SK-N-SH treated with all-trans-retinoic acid at 6 μM for 48 hours (cell line): ENCODE measurements around the gene KLF18.
"Not testable (repeated sequence)": the region's sequence is repeated elsewhere in the genome, so short reads cannot be mapped to it uniquely, and the experiment has no call there.

ENCODE experiments used
- ATAC-seq: fragments of 200-7000 bp; cut with Tn5 transposase; 3 replicates; pipeline ENCODE4 v1.9.1; 2020; ENCODE audit warnings: mild to moderate bottlenecking, moderate library complexity
- ARNTL ChIP-seq: fragments of 450-650 bp; formaldehyde crosslinking; IDR thresholded peaks from 2 replicates; pipeline ENCODE4 v1.5.0; 2020; ENCODE audit warnings: low read depth, mild to moderate bottlenecking, moderate library complexity, borderline replicate concordance
- BACH2 ChIP-seq: fragments of 250-450 bp; sonication (Bioruptor Pico); IDR thresholded peaks from 2 replicates; pipeline ENCODE4 v1.9.0; 2021; ENCODE audit warnings: mild to moderate bottlenecking, borderline replicate concordance
- CSDC2 ChIP-seq: fragments of 250-450 bp; sonication (Bioruptor Pico); IDR thresholded peaks from 2 replicates; pipeline ENCODE4 v1.5.0; 2020; ENCODE audit warnings: mild to moderate bottlenecking, moderate library complexity
- ESRRG ChIP-seq: fragments of 250-450 bp; sonication (Bioruptor Pico); IDR thresholded peaks from 2 replicates; pipeline ENCODE4 v1.6.1; 2021; ENCODE audit warnings: mild to moderate bottlenecking
- GLIS3 ChIP-seq: fragments of 250-450 bp; sonication (Bioruptor Pico); IDR thresholded peaks from 2 replicates; pipeline ENCODE4 v1.5.0; 2020; ENCODE audit warnings: mild to moderate bottlenecking, moderate library complexity
- ISL1 ChIP-seq: fragments of 250-450 bp; sonication (Bioruptor Pico); IDR thresholded peaks from 2 replicates; pipeline ENCODE4 v2.1.2; 2022; ENCODE audit warnings: mild to moderate bottlenecking, moderate library complexity
- POU6F1 ChIP-seq: fragments of 250-450 bp; sonication (Bioruptor Pico); IDR thresholded peaks from 2 replicates; pipeline ENCODE4 v1.8.0; 2021; ENCODE audit warnings: low read depth, mild to moderate bottlenecking, moderate library complexity, borderline replicate concordance
- PPARA ChIP-seq: fragments of 250-450 bp; sonication (Bioruptor Pico); IDR thresholded peaks from 2 replicates; pipeline ENCODE4 v1.5.0; 2020; ENCODE audit warnings: mild to moderate bottlenecking, borderline replicate concordance
- RARB ChIP-seq: fragments of 250-450 bp; sonication (Bioruptor Pico); IDR thresholded peaks from 2 replicates; pipeline ENCODE4 v1.8.0; 2021; ENCODE audit warnings: mild to moderate bottlenecking, moderate library complexity
- SNAI2 ChIP-seq: fragments of 250-450 bp; sonication (Bioruptor Pico); IDR thresholded peaks from 2 replicates; pipeline ENCODE4 v1.5.0; 2020; ENCODE audit warnings: mild to moderate bottlenecking, moderate library complexity
- TCF4 ChIP-seq: fragments of 250-450 bp; sonication (Bioruptor Pico); IDR thresholded peaks from 2 replicates; pipeline ENCODE4 v1.8.0; 2021; ENCODE audit warnings: mild to moderate bottlenecking, moderate library complexity, borderline replicate concordance
- TOX ChIP-seq: fragments of 250-450 bp; sonication (Bioruptor Pico); IDR thresholded peaks from 2 replicates; pipeline ENCODE4 v1.8.0; 2021; ENCODE audit warnings: mild to moderate bottlenecking, moderate library complexity, borderline replicate concordance
- ZFP3 ChIP-seq: fragments of 250-450 bp; sonication (Bioruptor Pico); IDR thresholded peaks from 2 replicates; pipeline ENCODE4 v1.5.0; 2020; ENCODE audit warnings: mild to moderate bottlenecking, moderate library complexity
- ZFP30 ChIP-seq: fragments of 450-650 bp; formaldehyde crosslinking; IDR thresholded peaks from 2 replicates; pipeline ENCODE4 v1.5.0; 2022; ENCODE audit warnings: mild to moderate bottlenecking, moderate library complexity
- ZNF565 ChIP-seq: fragments of 450-650 bp; formaldehyde crosslinking; conservative IDR thresholded peaks from 2 replicates; pipeline ENCODE4 v1.5.0; 2020; ENCODE audit warnings: low read depth, mild to moderate bottlenecking, moderate library complexity
- ZNF70 ChIP-seq: fragments of 450-650 bp; formaldehyde crosslinking; IDR thresholded peaks from 2 replicates; pipeline ENCODE4 v1.5.0; 2020; ENCODE audit warnings: mild to moderate bottlenecking, moderate library complexity
- ZNF8 ChIP-seq: fragments of 450-650 bp; formaldehyde crosslinking; IDR thresholded peaks from 2 replicates; pipeline ENCODE4 v1.5.0; 2020; ENCODE audit warnings: mild to moderate bottlenecking, moderate library complexity
- TF ChIP-seq, protein P1 (sequence below): fragments of 250-450 bp; sonication (Bioruptor Pico); IDR thresholded peaks from 2 replicates; pipeline ENCODE4 v1.5.0; 2020; ENCODE audit warnings: mild to moderate bottlenecking, moderate library complexity
- TF ChIP-seq, protein P2 (sequence below): fragments of 250-450 bp; sonication (Bioruptor Pico); IDR thresholded peaks from 2 replicates; pipeline ENCODE4 v1.8.0; 2020; ENCODE audit warnings: mild to moderate bottlenecking, moderate library complexity, borderline replicate concordance
- TF ChIP-seq, protein P3 (sequence below): fragments of 250-450 bp; sonication (Bioruptor Pico); IDR thresholded peaks from 2 replicates; pipeline ENCODE4 v1.5.1; 2020; ENCODE audit warnings: low read depth, mild to moderate bottlenecking, moderate library complexity

Gene KLF18

GRCh38 chr1:44144962-44145756 lies 3.7 kb upstream of the KLF18 start:
- no peak for ATAC-seq
- TF ChIP-seq ZNF8 (CRISPR knock-in tag), result no peak
- TF ChIP-seq, protein P1, sequence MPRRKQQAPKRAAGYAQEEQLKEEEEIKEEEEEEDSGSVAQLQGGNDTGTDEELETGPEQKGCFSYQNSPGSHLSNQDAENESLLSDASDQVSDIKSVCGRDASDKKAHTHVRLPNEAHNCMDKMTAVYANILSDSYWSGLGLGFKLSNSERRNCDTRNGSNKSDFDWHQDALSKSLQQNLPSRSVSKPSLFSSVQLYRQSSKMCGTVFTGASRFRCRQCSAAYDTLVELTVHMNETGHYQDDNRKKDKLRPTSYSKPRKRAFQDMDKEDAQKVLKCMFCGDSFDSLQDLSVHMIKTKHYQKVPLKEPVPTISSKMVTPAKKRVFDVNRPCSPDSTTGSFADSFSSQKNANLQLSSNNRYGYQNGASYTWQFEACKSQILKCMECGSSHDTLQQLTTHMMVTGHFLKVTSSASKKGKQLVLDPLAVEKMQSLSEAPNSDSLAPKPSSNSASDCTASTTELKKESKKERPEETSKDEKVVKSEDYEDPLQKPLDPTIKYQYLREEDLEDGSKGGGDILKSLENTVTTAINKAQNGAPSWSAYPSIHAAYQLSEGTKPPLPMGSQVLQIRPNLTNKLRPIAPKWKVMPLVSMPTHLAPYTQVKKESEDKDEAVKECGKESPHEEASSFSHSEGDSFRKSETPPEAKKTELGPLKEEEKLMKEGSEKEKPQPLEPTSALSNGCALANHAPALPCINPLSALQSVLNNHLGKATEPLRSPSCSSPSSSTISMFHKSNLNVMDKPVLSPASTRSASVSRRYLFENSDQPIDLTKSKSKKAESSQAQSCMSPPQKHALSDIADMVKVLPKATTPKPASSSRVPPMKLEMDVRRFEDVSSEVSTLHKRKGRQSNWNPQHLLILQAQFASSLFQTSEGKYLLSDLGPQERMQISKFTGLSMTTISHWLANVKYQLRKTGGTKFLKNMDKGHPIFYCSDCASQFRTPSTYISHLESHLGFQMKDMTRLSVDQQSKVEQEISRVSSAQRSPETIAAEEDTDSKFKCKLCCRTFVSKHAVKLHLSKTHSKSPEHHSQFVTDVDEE (CRISPR knock-in tag), result no peak
- TF ChIP-seq, protein P2, sequence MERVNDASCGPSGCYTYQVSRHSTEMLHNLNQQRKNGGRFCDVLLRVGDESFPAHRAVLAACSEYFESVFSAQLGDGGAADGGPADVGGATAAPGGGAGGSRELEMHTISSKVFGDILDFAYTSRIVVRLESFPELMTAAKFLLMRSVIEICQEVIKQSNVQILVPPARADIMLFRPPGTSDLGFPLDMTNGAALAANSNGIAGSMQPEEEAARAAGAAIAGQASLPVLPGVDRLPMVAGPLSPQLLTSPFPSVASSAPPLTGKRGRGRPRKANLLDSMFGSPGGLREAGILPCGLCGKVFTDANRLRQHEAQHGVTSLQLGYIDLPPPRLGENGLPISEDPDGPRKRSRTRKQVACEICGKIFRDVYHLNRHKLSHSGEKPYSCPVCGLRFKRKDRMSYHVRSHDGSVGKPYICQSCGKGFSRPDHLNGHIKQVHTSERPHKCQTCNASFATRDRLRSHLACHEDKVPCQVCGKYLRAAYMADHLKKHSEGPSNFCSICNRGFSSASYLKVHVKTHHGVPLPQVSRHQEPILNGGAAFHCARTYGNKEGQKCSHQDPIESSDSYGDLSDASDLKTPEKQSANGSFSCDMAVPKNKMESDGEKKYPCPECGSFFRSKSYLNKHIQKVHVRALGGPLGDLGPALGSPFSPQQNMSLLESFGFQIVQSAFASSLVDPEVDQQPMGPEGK, result no peak
- no peak for TF ChIP-seq ISL1 (CRISPR knock-in tag)
- no peak for TF ChIP-seq ZNF565
- TF ChIP-seq, protein P3, sequence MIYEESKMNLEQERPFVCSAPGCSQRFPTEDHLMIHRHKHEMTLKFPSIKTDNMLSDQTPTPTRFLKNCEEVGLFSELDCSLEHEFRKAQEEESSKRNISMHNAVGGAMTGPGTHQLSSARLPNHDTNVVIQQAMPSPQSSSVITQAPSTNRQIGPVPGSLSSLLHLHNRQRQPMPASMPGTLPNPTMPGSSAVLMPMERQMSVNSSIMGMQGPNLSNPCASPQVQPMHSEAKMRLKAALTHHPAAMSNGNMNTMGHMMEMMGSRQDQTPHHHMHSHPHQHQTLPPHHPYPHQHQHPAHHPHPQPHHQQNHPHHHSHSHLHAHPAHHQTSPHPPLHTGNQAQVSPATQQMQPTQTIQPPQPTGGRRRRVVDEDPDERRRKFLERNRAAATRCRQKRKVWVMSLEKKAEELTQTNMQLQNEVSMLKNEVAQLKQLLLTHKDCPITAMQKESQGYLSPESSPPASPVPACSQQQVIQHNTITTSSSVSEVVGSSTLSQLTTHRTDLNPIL (CRISPR knock-in tag), result no peak
- no peak for TF ChIP-seq RARB (CRISPR knock-in tag)
- TF ChIP-seq BACH2 (CRISPR knock-in tag), result no peak

DNA sequence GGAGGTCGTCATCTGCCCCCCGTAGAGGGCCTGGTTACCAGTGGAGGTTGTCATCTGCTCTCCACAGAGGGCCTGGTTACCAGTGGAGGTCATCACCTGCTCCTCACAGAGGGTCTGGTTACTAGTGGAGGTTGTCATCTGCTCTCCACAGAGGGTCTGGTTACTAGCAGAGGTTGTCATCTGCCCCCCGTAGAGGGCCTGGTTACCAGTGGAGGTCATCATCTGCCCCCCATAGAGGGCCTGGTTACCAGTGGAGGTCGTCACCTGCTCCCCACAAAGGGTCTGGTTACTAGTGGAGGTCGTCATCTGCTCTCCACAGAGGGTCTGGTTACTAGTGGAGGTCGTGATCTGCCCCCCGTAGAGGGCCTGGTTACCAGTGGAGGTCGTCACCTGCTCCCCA lies 1.9 kb downstream of the KLF18 start:
- not testable (repeated sequence) for ATAC-seq

GRCh38 chr1:44138239-44138638 lies 3.2 kb downstream of the KLF18 start:
- no peak for ATAC-seq

DNA sequence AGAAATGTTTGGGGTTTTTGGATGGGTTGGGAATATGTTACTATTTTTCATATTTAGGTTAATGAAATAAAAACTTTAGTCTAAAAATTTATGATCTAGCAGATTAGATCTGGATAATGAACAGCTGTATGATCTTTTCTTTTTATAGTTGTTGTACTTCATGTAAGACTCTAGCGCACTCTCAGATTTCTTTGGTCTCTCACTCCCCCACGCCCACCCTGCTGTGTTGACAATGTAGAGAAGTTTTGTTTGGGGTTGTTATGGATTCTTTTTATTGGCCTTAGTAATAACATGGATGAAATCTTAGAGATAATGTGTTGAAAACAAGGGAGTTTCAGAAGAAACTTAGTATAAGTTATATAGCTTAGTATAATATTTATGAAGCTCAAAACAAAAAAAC lies 5.5 kb downstream of the KLF18 start:
- ATAC-seq, result no peak
- no peak for TF ChIP-seq RARB (CRISPR knock-in tag)
- no peak for TF ChIP-seq SNAI2 (CRISPR knock-in tag)
- TF ChIP-seq GLIS3 (CRISPR knock-in tag), result no peak
- TF ChIP-seq ZNF8 (CRISPR knock-in tag), result no peak
- TF ChIP-seq, protein P2, result no peak
- no peak for TF ChIP-seq TOX
- no peak for TF ChIP-seq ZFP3 (CRISPR knock-in tag)
- no peak for TF ChIP-seq ARNTL (CRISPR knock-in tag)
- no peak for TF ChIP-seq ESRRG (CRISPR knock-in tag)
- no peak for TF ChIP-seq PPARA
- TF ChIP-seq CSDC2 (CRISPR knock-in tag), result no peak
- TF ChIP-seq, protein P1 (CRISPR knock-in tag), result no peak
- TF ChIP-seq TCF4 (CRISPR knock-in tag), result no peak
- TF ChIP-seq POU6F1, result no peak
- no peak for TF ChIP-seq ZNF565

More at GRCh38 chr1:44138239-44138638, 3.2 kb downstream of the KLF18 start:
- TF ChIP-seq CSDC2 (CRISPR knock-in tag) (no peak), ZFP30 (CRISPR knock-in tag) (no peak), TCF4 (CRISPR knock-in tag) (no peak), ISL1 (CRISPR knock-in tag) (no peak), ZFP3 (CRISPR knock-in tag) (no peak), ZNF70 (CRISPR knock-in tag) (no peak), ARNTL (CRISPR knock-in tag) (no peak), ZNF565 (no peak), RARB (CRISPR knock-in tag) (no peak), GLIS3 (CRISPR knock-in tag) (no peak)
- TF ChIP-seq, protein P3 (CRISPR knock-in tag), result no peak
